ENCODE data around the gene HIC1. TPM values are rescaled to one million over a fixed set of nuclear protein-coding genes. Genes with fewer than 3 reads are reported as not detected.

Gene HIC1
- total RNA-seq, 1 experiment from 2014 or later: 1.4 TPM

- DNase-seq (ENCODE audit: low read depth, low spot score) (no peak), ATAC-seq (no peak)
- no peak for TF ChIP-seq SIN3A (IDR thresholded peaks at IDR 0.05; ENCODE audit: borderline replicate concordance, insufficient read depth, low read depth, low read length)
- TF ChIP-seq REST (IDR thresholded peaks at IDR 0.05; ENCODE audit: insufficient read depth in 1 of 2, low read depth in 2 of 2, low read length in 1 of 2): no peak
- no peak for TF ChIP-seq CTCF (IDR thresholded peaks at IDR 0.05)
- TF ChIP-seq TCF7L2 (IDR thresholded peaks at IDR 0.05; ENCODE audit: low read depth, low read length): no peak
- no peak for TF ChIP-seq POLR2AphosphoS5 (IDR thresholded peaks at IDR 0.05; ENCODE audit: low read depth, low read length)
- intact Hi-C loops (cut with micrococcal nuclease; ENCODE audit: unreplicated experiment): loop anchor here (2.0 kb wide), 1 partner anchor 120 kb away; no protein-coding TSS in a partner anchor
- Histone ChIP-seq H3K4me3 (ENCODE audit: low read depth in 2 of 2, low read length in 2 of 2) (no peak overlapping the region), H3K4me1 (ENCODE audit: control insufficient read depth, insufficient read depth, low read length) (peaks cover 3% of the 10 kb centered on the region; the same call in 1 of the 2 replicates), H3K27me3 (ENCODE audit: control insufficient read depth, insufficient read depth, low read length) (no peaks in the 10 kb centered on the region; the same call in 1 of the 2 replicates), H3K27ac (ENCODE audit: low read length) (no peak overlapping the region), H3K9me3 (ENCODE audit: control insufficient read depth, insufficient read depth, low read depth, low read length) (no peaks in the 10 kb centered on the region), H3K36me3 (ENCODE audit: control insufficient read depth, insufficient read depth, low read length) (no peaks in the 10 kb centered on the region; the same call in 1 of the 2 replicates)
- ChIA-PET POLR2A (no interaction called here), CTCF (no interaction called here)
- in situ Hi-C loops (cut with HindIII; ENCODE audit: low pct_unique_long_range_greater_than_20kb, low sequenced_read_pairs): no loop called here
- BruUV-seq (replicated peaks): no TSS peak
These were observed 26.2 kb upstream of the HIC1 start for GRCh38 chr17:2028737-2029136.

DNA sequence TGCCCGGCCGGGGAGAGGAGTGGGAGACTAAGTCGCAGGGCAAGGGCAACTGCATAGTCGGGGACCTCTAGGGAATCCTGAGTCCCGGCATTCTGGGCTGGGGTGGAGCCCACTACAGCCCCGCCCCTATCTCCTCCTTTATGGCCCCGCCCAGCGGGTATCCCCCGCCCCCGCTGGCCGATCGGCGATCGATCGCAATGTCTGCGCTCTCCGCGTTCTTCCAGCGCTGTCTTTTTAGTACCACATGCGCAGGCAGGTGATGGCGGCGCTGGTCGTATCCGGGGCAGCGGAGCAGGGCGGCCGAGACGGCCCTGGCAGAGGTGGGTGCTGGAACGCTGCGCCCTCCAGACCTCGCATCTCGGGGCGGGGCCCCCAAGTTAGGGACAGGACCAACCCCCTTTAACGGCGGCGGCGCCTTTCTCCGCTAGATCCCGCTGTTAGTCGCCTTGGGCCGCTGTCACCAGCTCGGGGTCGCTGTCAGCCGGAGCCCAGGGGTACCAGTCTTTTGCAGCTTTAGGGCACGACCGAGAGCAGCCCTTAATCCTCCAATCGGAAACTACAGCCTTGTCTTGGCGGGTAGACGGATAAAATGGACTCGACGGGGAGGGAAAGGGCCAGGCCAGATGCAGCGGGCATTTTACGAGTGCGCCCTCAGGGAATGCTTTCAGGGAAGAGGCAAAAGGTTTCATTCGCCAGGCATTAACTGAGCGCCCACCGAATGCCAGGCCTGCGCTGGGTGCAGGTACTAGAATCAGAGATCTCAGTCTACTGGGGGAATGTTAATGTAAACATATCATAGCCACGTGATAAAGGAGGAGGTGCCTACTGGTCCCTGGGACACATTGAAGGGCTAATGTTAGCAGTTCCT is 24.8 kb upstream of the HIC1 start, which contains the start of gene DPH1:
TSS of gene DPH1 (plus strand) at position 243 of the 868 bp plus-strand sequence. CDS start at position 260, 17 bp downstream.
- ATAC-seq: peak; percentile 87
- Histone ChIP-seq H3K4me3 (ENCODE audit: low read depth in 2 of 2, low read length in 2 of 2) (peak within 1 kb of the TSS; percentile 89 to 97), H3K27me3 (ENCODE audit: control insufficient read depth, insufficient read depth, low read length) (no peaks in the 10 kb centered on the region), H3K9me3 (ENCODE audit: control insufficient read depth, insufficient read depth, low read depth, low read length) (no peaks in the 10 kb centered on the region), H3K27ac (ENCODE audit: low read length) (peak within 1 kb of the TSS; percentile 75), H3K4me1 (ENCODE audit: control insufficient read depth, insufficient read depth, low read length) (peaks cover 3% of the 10 kb centered on the region; the same call in 1 of the 2 replicates), H3K36me3 (ENCODE audit: control insufficient read depth, insufficient read depth, low read length) (no peaks in the 10 kb centered on the region; the same call in 1 of the 2 replicates)
- DNase-seq (ENCODE audit: low read depth, low spot score): no peak
- ChIA-PET POLR2A (no interaction called here), CTCF (interaction anchor here (0.7 kb wide), 1 partner anchor 202 kb away, joined by 12 read pairs; no protein-coding TSS in a partner anchor)
- in situ Hi-C loops (cut with HindIII; ENCODE audit: low pct_unique_long_range_greater_than_20kb, low sequenced_read_pairs) (no loop called here), intact Hi-C loops (cut with micrococcal nuclease; ENCODE audit: unreplicated experiment) (loop anchor here (2.0 kb wide), 1 partner anchor 121 kb away; no protein-coding TSS in a partner anchor)
- TF ChIP-seq POLR2AphosphoS5 (IDR thresholded peaks at IDR 0.05; ENCODE audit: low read depth, low read length): peak; percentile 39; the same call in 1 of the 2 replicates
- no peak for TF ChIP-seq CTCF (IDR thresholded peaks at IDR 0.05)
- TF ChIP-seq TCF7L2 (IDR thresholded peaks at IDR 0.05; ENCODE audit: low read depth, low read length): no peak
- TF ChIP-seq REST (IDR thresholded peaks at IDR 0.05; ENCODE audit: insufficient read depth in 1 of 2, low read depth in 2 of 2, low read length in 1 of 2): peak in 1 of 2 experiments; percentile 58; a peak in 1 of 4 replicates
- peak; percentile 97 for TF ChIP-seq SIN3A (IDR thresholded peaks at IDR 0.05; ENCODE audit: borderline replicate concordance, insufficient read depth, low read depth, low read length)
- no TSS peak for BruUV-seq (replicated peaks)
